HepG2 (cell line): ENCODE data around the gene PCNP. TPM values are rescaled to one million over a fixed set of nuclear protein-coding genes. Genes with fewer than 3 reads are reported as not detected.

Source experiments
- ATAC-seq: fragments of 200-7000 bp; cut with Tn5 transposase; 3 replicates; pipeline ENCODE4 v1.9.1; 2020; ENCODE audit warnings: mild to moderate bottlenecking, moderate library complexity
- BruUV-seq: library from RNA; stranded (reverse); fragments of 400-500 nt; replicated peaks from 2 replicates; lab custom pipeline; 2021; lab: Mats Ljungman, UMichigan
- CTCF ChIA-PET: fragments of 300-600 bp; formaldehyde crosslinking; extraction: SDS; loops from one replicate; lab custom pipeline; 2021; ENCODE audit warnings: low total read pairs, inconsistent platforms, low intra/inter-chr PET ratio; lab: Yijun Ruan, JAX
- POLR2A ChIA-PET: fragments of 350-600 bp; sonication (Branson Sonifier 250); formaldehyde crosslinking; loops from one replicate; lab custom pipeline; 2020; ENCODE audit warnings: antibody characterized with exemption, inconsistent platforms; lab: Yijun Ruan, JAX
- DNase-seq: peaks from one replicate; pipeline ENCODE4 v3.0.0-alpha.2; 2015; ENCODE audit warnings: low spot score
- FAIRE-seq: peaks from 3 replicates; lab custom pipeline; 2011; peaks lifted over from hg19 to GRCh38; lab: Jason Lieb, UNC
- H2AFZ ChIP-seq: one replicate; pipeline ENCODE4 v1.6.1; 2011; ENCODE audit warnings: low read length, inconsistent platforms
- H3K27ac ChIP-seq: fragments of 300-600 bp; 3 replicates; pipeline ENCODE4 v1.8.0; 2011; ENCODE audit warnings: mixed run types, mild to moderate bottlenecking, mixed read lengths, low read length, inconsistent platforms; ENCODE audit not compliant: insufficient read depth; ENCODE audit errors: extremely low read length
- H3K27me3 ChIP-seq, 2 experiments: fragments of 200-600 bp in 1 of 2; 2 replicates in 1 of 2; 3 replicates in 1 of 2; pipeline versions ENCODE4 v1.6.0 to v1.8.0; 2011; ENCODE audit warnings: low read length in 2 of 2, mild to moderate bottlenecking in 2 of 2, moderate library complexity in 2 of 2, inconsistent platforms in 1 of 2; ENCODE audit not compliant: insufficient read depth in 2 of 2, control insufficient read depth in 1 of 2
- H3K36me3 ChIP-seq, 2 experiments: fragments of 200-600 bp in 1 of 2; replicated peaks in 1 of 2; 2 replicates in 1 of 2; 3 replicates in 1 of 2; pipeline versions ENCODE4 v1.5.1 to v1.8.0; 2011; ENCODE audit warnings: low read length in 2 of 2, inconsistent platforms in 1 of 2; ENCODE audit not compliant: insufficient read depth in 2 of 2, control insufficient read depth in 1 of 2
- H3K4me1 ChIP-seq: 2 replicates; pipeline ENCODE4 v1.5.1; 2012; ENCODE audit warnings: low read length, inconsistent platforms; ENCODE audit not compliant: insufficient read depth
- H3K4me2 ChIP-seq: 2 replicates; pipeline ENCODE4 v1.6.0; 2011; ENCODE audit warnings: low read depth, low read length, inconsistent platforms
- H3K4me3 ChIP-seq, 3 experiments: fragments of 200-600 bp in 1 of 3; sonication (generic), shearing (Covaris generic) in 1 of 3; replicated peaks in 1 of 3; 2 replicates each; pipeline ENCODE4 v1.5.1; 2011 to 2016; ENCODE audit warnings: low read length in 3 of 3, inconsistent platforms in 2 of 3, low read depth in 2 of 3, mild to moderate bottlenecking in 2 of 3, control low read depth in 1 of 3, mixed read lengths in 1 of 3; ENCODE audit not compliant: insufficient read depth in 1 of 3
- H3K79me2 ChIP-seq: one replicate; pipeline ENCODE4 v1.6.1; 2011; ENCODE audit warnings: low read length, inconsistent platforms; ENCODE audit not compliant: insufficient read depth
- H3K9ac ChIP-seq: 2 replicates; pipeline ENCODE4 v1.6.0; 2011; ENCODE audit warnings: mild to moderate bottlenecking, low read depth, low read length, inconsistent platforms; ENCODE audit not compliant: insufficient read depth
- H3K9me3 ChIP-seq: 2 replicates; pipeline ENCODE4 v1.5.1; 2012; ENCODE audit warnings: mild to moderate bottlenecking, low read length
- H4K20me1 ChIP-seq: 2 replicates; pipeline ENCODE4 v1.6.0; 2011; ENCODE audit warnings: inconsistent platforms, mild to moderate bottlenecking, low read length, moderate library complexity; ENCODE audit not compliant: insufficient read depth
- ATF5 ChIP-seq: sonication (generic); formaldehyde crosslinking; IDR thresholded peaks from 2 replicates; pipeline ENCODE4 v1.4.0; 2020; ENCODE audit warnings: mild to moderate bottlenecking, low read depth, missing genetic modification reagents
- BATF2 ChIP-seq: sonication (generic); formaldehyde crosslinking; IDR thresholded peaks from 2 replicates; pipeline ENCODE4 v1.8.0; 2022; ENCODE audit warnings: mild to moderate bottlenecking, missing genetic modification reagents, moderate library complexity
- DBP ChIP-seq: sonication (generic); formaldehyde crosslinking; IDR thresholded peaks from 2 replicates; pipeline ENCODE4 v1.4.0; 2020; ENCODE audit warnings: missing genetic modification reagents; ENCODE audit errors: not compliant biosample characterization
- FOSL1 ChIP-seq: sonication (generic); formaldehyde crosslinking; IDR thresholded peaks from 2 replicates; pipeline ENCODE4 v1.9.0; 2021; ENCODE audit warnings: missing genetic modification reagents, borderline replicate concordance
- GMEB1 ChIP-seq: sonication (generic); formaldehyde crosslinking; IDR thresholded peaks from 2 replicates; pipeline ENCODE4 v1.5.1; 2020; ENCODE audit warnings: missing genetic modification reagents, mild to moderate bottlenecking, borderline replicate concordance
- GRHL1 ChIP-seq: sonication (generic); formaldehyde crosslinking; conservative IDR thresholded peaks from 2 replicates; pipeline ENCODE4 v1.8.0; 2022; ENCODE audit warnings: missing genetic modification reagents
- GTF3A ChIP-seq: sonication (generic); formaldehyde crosslinking; conservative IDR thresholded peaks from 2 replicates; pipeline ENCODE4 v1.4.0; 2020; ENCODE audit warnings: mild to moderate bottlenecking, missing genetic modification reagents
- HDAC6 ChIP-seq: fragments of 200-600 bp; sonication (generic); IDR thresholded peaks from 2 replicates; pipeline ENCODE4 v1.7.0; 2017; ENCODE audit warnings: mild to moderate bottlenecking, antibody characterized with exemption, low read length, low read depth
- KDM6A ChIP-seq: IDR thresholded peaks from 2 replicates; pipeline ENCODE4 v1.6.1; 2016; ENCODE audit warnings: low read depth
- PCBP2 ChIP-seq: fragments of 200-400 bp; formaldehyde crosslinking; optimal IDR thresholded peaks from 2 replicates; pipeline ENCODE3; 2018; ENCODE audit warnings: low read length, low read depth; ENCODE audit not compliant: poor library complexity, severe bottlenecking
- ZBTB46 ChIP-seq: sonication (generic); formaldehyde crosslinking; IDR thresholded peaks from 2 replicates; pipeline ENCODE4 v1.4.0; 2020; ENCODE audit warnings: mild to moderate bottlenecking, missing genetic modification reagents, borderline replicate concordance
- ZNF512B ChIP-seq: sonication (generic); formaldehyde crosslinking; IDR thresholded peaks from 2 replicates; pipeline ENCODE4 v1.5.1; 2020; ENCODE audit warnings: missing genetic modification reagents, mild to moderate bottlenecking, borderline replicate concordance
- WGBS: methylation state at CpG from one replicate; pipeline ENCODE4 v1.1.6; 2017; ENCODE audit warnings: low lambda C conversion rate; 5-methylcytosine and 5-hydroxymethylcytosine counted together
- in situ Hi-C: cut with HindIII; loops from 2 replicates; pipeline ENCODE4 v1.10.0; 2017; ENCODE audit warnings: low pct_unique_long_range_greater_than_20kb; ENCODE audit not compliant: extremely low pct_ligation_motif_present
- intact Hi-C: fragments of 100-400 bp; cut with micrococcal nuclease; formaldehyde crosslinking; loops from one replicate; pipeline ENCODE4 v1.10.0; 2022; ENCODE audit not compliant: unreplicated experiment
- polyA plus RNA-seq, 8 experiments: library from polyadenylated mRNA; depleted of rRNA in 3 of 8; stranded (reverse) in 7 of 8; unstranded in 1 of 8; fragments of >200 nt; fragmentation: Illumina TruSeq in 4 of 8; extraction: Trizol in 4 of 8; gene quantifications; 2 replicates each; pipeline versions ENCODE4 v1.2.1 to v1.2.3, GENCODE V29; 2011 to 2016; ENCODE audit warnings: low read depth in 4 of 8, missing spikeins in 1 of 8, mixed read lengths in 1 of 8; ENCODE audit not compliant: insufficient read depth in 1 of 8
- total RNA-seq, 5 experiments: library from RNA; depleted of rRNA; stranded (reverse); fragments of >200 nt; fragmentation: Illumina TruSeq; extraction: Trizol; gene quantifications; 2 replicates each; pipeline ENCODE4 v1.2.3, GENCODE V29; 2016; ENCODE audit warnings: low read depth in 1 of 5

Gene PCNP
- total and polyA plus RNA-seq, 2 of the 13 experiments (the other 11 are each of a cell fraction or from before 2014, with no cell fraction given), result 44.1 to 78.2 TPM

- no peak overlapping the region for H3K4me2 ChIP-seq
- H3K27ac ChIP-seq, result no peak overlapping the region
- 0% methylated on average over 1 of the region's 1 CpG for whole genome bisulfite sequencing
- ChIA-PET CTCF (no interaction called here), POLR2A (no interaction called here)
- DNase-seq (no peak), ATAC-seq (no peak), FAIRE-seq (no peak)
- BruUV-seq, result no TSS peak
- intact Hi-C loops (no loop called here), in situ Hi-C loops (no loop called here)
- no peaks in the 10 kb centered on the region for H3K36me3 ChIP-seq
- no peaks in the 10 kb centered on the region for H3K79me2 ChIP-seq
- H3K9me3 ChIP-seq, result no peaks in the 10 kb centered on the region
- no peak overlapping the region for H3K9ac ChIP-seq
- no peaks in the 10 kb centered on the region for H3K4me1 ChIP-seq
- 0 out of 5 replicates have a peak, but pooled peaks cover 0 to 3% of the 10 kb centered on the region in 2 experiments for H3K27me3 ChIP-seq
- H2AFZ ChIP-seq, result no peak overlapping the region
- no peak overlapping the region for H3K4me3 ChIP-seq
- no peaks in the 10 kb centered on the region for H4K20me1 ChIP-seq
- TF ChIP-seq GMEB1 (CRISPR knock-in tag) (no peak), BATF2 (CRISPR knock-in tag) (no peak), HDAC6 (no peak), GTF3A (CRISPR knock-in tag) (no peak), ATF5 (CRISPR knock-in tag) (no peak), GRHL1 (no peak), ZNF512B (CRISPR knock-in tag) (no peak), PCBP2 (no peak), KDM6A (CRISPR knock-in tag) (no peak), ZBTB46 (CRISPR knock-in tag) (no peak), FOSL1 (CRISPR knock-in tag) (no peak), DBP (CRISPR knock-in tag) (no peak)
Measured at GRCh38 chr3:101527906-101528305, 46.1 kb upstream of the PCNP start.
